Gastrocnemius medialis (tissue), 4 donors: ENCODE results near the gene ABHD17C. TPM values are rescaled to one million over a fixed set of nuclear protein-coding genes. Genes with fewer than 3 reads are reported as not detected.
"Not testable (repeated sequence)": the region's sequence is repeated elsewhere in the genome, so short reads cannot be mapped to it uniquely, and the experiment has no call there.

Source experiments
- ATAC-seq, 2 donors: fragments of 150-250 bp; one replicate each; pipeline ENCODE4 v1.9.1; 2016
- DNase-seq, 2 donors: peaks; one replicate each; pipeline ENCODE4 v3.0.0-alpha.2; 2019
- H3K27ac ChIP-seq, 4 donors: fragments of 200-600 bp; sonication (generic); 1 replicate in 1 of 4; 2 replicates in 3 of 4; pipeline ENCODE4 v1.5.1; 2016 to 2018; ENCODE audit warnings: mild to moderate bottlenecking in 2 of 4, moderate library complexity in 1 of 4
- H3K27me3 ChIP-seq, 3 donors: fragments of 200-600 bp; sonication (generic) in 2 of 3; 1 replicate in 1 of 3; 2 replicates in 2 of 3; pipeline versions ENCODE4 v1.5.1 to v1.6.0; 2016 to 2019; ENCODE audit warnings: mild to moderate bottlenecking in 1 of 3, moderate library complexity in 1 of 3
- H3K36me3 ChIP-seq, 2 donors: fragments of 200-600 bp; sonication (generic) in 1 of 2; one replicate each; pipeline ENCODE4 v1.5.1; 2017 to 2018
- H3K4me1 ChIP-seq, 2 donors: fragments of 200-600 bp; sonication (generic) in 1 of 2; one replicate each; pipeline ENCODE4 v1.5.1; 2016 to 2017; ENCODE audit warnings: mild to moderate bottlenecking in 2 of 2
- H3K4me3 ChIP-seq, 4 donors: fragments of 200-600 bp; sonication (generic) in 3 of 4; 1 replicate in 1 of 4; 2 replicates in 3 of 4; pipeline ENCODE4 v1.5.1; 2016 to 2019; ENCODE audit warnings: mild to moderate bottlenecking in 2 of 4
- H3K9me3 ChIP-seq, 3 donors: fragments of 200-600 bp; sonication (generic) in 2 of 3; 1 replicate in 1 of 3; 2 replicates in 2 of 3; pipeline ENCODE4 v1.5.1; 2016 to 2019
- POLR2A ChIP-seq, 2 donors: fragments of 450-650 bp; IDR thresholded peaks; one replicate each; pipeline ENCODE4 v1.6.1; 2017; ENCODE audit warnings: antibody characterized with exemption in 2 of 2, mild to moderate bottlenecking in 2 of 2, moderate library complexity in 2 of 2
- in situ Hi-C, 4 donors: fragments of 200-750 bp; cut with MboI; loops; one replicate each; pipeline versions ENCODE4 v1.15.0 to v1.8.0; 2017; ENCODE audit warnings: low sequenced_read_pairs in 4 of 4
- intact Hi-C: fragments of 100-400 bp; cut with DNase I; formaldehyde crosslinking; loops from one replicate; pipeline ENCODE4 v1.15.1; 2023; ENCODE audit warnings: low total_unique reads
- total RNA-seq, 4 donors: library from RNA; depleted of rRNA; stranded (reverse); fragments of >200 nt; gene quantifications; one replicate each; pipeline versions ENCODE4 v1.1.0 to v1.2.3, GENCODE V29; 2016
- TF ChIP-seq, protein P1 (sequence below), 5 experiments: fragments of 450-650 bp in 3 of 5; fragments of 200-600 bp in 2 of 5; sonication (generic) in 2 of 5; IDR thresholded peaks in 4 of 5; conservative IDR thresholded peaks in 1 of 5; 1 replicate in 4 of 5; 2 replicates in 1 of 5; pipeline ENCODE4 v1.5.1; 2016 to 2019; ENCODE audit warnings: antibody characterized with exemption in 5 of 5, mild to moderate bottlenecking in 3 of 5, moderate library complexity in 3 of 5

Gene ABHD17C
- 1 to 10 TPM in 2 of 4 donors, under 1 TPM in 1, not detected in 1; 0.98 to 3.3 (median 2.5) TPM for total RNA-seq

DNA sequence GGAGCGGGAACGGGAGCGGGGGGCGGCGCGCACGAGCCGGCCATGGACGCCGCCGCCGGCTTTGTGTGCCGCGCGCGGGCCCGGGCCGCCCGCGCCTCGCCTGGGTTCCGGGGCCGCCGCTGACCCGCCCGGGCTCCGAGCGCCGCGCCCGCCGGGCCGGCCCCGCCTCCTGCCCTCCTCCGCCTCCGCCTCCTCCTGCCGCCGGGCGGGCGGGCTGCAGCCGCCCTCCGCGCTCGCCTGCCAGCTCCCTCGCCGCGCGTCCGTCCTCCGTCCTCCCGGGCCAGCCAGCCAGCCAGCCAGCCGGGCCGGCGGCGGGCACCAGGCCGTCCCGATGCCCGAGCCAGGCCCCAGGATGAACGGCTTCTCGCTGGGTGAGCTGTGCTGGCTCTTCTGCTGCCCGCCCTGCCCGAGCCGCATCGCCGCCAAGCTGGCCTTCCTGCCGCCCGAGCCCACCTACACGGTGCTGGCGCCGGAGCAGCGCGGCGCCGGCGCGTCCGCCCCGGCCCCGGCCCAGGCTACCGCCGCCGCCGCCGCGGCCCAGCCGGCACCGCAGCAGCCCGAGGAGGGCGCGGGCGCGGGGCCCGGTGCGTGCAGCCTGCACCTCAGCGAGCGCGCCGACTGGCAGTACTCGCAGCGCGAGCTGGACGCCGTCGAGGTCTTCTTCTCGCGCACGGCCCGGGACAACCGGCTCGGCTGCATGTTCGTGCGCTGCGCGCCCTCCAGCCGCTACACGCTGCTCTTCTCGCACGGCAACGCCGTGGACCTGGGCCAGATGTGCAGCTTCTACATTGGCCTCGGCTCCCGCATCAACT is at the start of gene ABHD17C:
Gene ABHD17C (plus strand): TSS at position 212 of the 812 bp plus-strand sequence. CDS start 120 bp downstream, at position 332.
- H3K36me3 ChIP-seq, result no peaks in the 10 kb centered on the region
- intact Hi-C loops, result loop anchor here (2.0 to 10.0 kb wide), 2 partner anchors 81 to 289 kb away; partner anchors contain the start of gene MESD
- TF ChIP-seq, protein P1, sequence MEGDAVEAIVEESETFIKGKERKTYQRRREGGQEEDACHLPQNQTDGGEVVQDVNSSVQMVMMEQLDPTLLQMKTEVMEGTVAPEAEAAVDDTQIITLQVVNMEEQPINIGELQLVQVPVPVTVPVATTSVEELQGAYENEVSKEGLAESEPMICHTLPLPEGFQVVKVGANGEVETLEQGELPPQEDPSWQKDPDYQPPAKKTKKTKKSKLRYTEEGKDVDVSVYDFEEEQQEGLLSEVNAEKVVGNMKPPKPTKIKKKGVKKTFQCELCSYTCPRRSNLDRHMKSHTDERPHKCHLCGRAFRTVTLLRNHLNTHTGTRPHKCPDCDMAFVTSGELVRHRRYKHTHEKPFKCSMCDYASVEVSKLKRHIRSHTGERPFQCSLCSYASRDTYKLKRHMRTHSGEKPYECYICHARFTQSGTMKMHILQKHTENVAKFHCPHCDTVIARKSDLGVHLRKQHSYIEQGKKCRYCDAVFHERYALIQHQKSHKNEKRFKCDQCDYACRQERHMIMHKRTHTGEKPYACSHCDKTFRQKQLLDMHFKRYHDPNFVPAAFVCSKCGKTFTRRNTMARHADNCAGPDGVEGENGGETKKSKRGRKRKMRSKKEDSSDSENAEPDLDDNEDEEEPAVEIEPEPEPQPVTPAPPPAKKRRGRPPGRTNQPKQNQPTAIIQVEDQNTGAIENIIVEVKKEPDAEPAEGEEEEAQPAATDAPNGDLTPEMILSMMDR (IDR thresholded peaks at IDR 0.05 in 4 of 5, conservative IDR thresholded peaks at IDR 0.05 in 1 of 5), result no peak
- TF ChIP-seq POLR2A (IDR thresholded peaks at IDR 0.05), result no peak
- H3K4me1 ChIP-seq, result peaks cover 7 to 10% of the 10 kb centered on the region in 2 donors
- peak within 1 kb of the TSS; percentile 64 to 82 (median 70) for H3K27ac ChIP-seq
- in situ Hi-C loops, result no loop called here
- H3K4me3 ChIP-seq, result peak within 1 kb of the TSS; percentile 65 to 93 (median 82)
- peak; percentile 80 to 84 for ATAC-seq
- no peaks in the 10 kb centered on the region for H3K27me3 ChIP-seq
- H3K9me3 ChIP-seq, result no peaks in the 10 kb centered on the region
- DNase-seq, result peak; percentile 22 to 25

DNA sequence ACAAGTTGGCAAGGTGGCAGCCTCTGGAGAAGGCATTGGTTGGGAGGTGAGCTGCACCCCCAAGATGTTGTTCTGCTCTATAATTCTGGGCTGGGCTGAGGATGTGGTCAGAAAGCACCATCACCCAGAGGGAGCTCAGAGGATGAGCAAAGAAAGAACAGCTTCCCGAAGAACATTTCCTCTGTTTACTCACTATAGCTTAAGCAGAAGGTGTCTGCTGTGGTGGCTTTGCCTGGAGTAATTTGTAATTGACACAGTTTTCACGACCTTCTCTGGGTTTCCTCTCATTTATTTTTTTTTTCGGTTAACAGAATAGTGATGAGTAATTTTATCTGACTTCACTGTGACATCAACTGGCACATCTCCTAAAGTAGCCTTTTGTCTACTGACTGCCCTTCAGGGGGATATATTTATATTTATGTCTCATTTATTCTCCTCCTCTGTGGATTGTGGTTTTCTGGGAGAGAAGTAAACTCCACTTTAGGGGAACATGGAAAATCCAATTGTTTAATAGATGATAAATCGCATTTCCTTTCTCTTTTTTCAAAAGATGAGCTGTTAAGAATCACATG is 49.5 kb upstream of the ABHD17C start:
- Histone ChIP-seq H3K27me3 (no peaks in the 10 kb centered on the region), H3K27ac (no peak overlapping the region), H3K4me1 (no peaks in the 10 kb centered on the region), H3K36me3 (no peaks in the 10 kb centered on the region), H3K9me3 (peaks cover 0 to 4% (median 0%) of the 10 kb centered on the region in 3 donors), H3K4me3 (no peak overlapping the region)
- TF ChIP-seq, protein P1 (IDR thresholded peaks at IDR 0.05 in 4 of 5, conservative IDR thresholded peaks at IDR 0.05 in 1 of 5), result no peak
- no peak for TF ChIP-seq POLR2A (IDR thresholded peaks at IDR 0.05)
- DNase-seq, result no peak
- in situ Hi-C loops (no loop called here), intact Hi-C loops (no loop called here)
- no peak for ATAC-seq

DNA sequence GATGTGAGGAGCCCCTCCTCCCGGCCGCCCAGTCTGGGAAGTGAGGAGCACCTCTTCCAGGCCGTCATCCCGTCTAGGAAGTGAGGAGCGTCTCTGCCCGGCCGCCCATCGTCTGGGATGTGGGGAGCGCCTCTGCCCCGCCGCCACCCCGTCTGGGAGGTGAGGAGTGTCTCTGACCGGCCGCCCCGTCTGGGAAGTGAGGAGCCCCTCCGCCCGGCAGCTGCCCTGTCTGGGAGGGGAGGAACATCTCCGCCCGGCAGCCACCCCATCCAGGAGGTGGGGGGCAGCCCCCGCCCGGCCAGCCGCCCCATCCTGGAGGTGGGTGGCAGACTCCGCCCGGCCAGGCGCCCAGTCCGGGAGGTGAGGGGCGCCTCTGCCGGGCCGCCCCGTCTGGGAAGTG is 47.7 kb upstream of the ABHD17C start:
- not testable (repeated sequence) for H3K4me1 ChIP-seq, H3K4me3 ChIP-seq

DNA sequence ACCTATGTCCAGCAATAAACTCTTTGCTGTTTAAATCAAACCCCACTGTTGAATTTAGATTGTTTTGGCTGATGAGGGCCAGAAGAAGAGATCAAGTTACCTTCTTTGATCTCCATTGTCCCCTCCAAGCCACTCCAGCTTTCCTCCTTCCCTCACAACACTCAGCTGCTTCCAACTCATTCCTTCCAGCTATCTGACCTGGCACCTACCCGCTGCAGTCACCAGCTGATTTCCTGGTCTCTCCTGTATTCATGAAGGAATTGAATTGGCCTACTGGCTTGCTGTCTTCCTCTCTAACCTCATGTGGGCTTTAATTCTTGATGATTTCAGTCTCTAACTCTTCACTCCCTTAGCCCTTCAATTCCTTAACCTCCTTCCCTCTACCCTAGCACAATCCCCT is 40.8 kb upstream of the ABHD17C start:
- ATAC-seq (no peak), DNase-seq (no peak)
- TF ChIP-seq, protein P1 (IDR thresholded peaks at IDR 0.05 in 4 of 5, conservative IDR thresholded peaks at IDR 0.05 in 1 of 5), result no peak
- TF ChIP-seq POLR2A (IDR thresholded peaks at IDR 0.05), result no peak
- Histone ChIP-seq H3K36me3 (no peaks in the 10 kb centered on the region), H3K27me3 (no peaks in the 10 kb centered on the region), H3K4me1 (no peaks in the 10 kb centered on the region), H3K27ac (no peak overlapping the region), H3K9me3 (no peaks in the 10 kb centered on the region), H3K4me3 (no peak overlapping the region)
- intact Hi-C loops, result no loop called here
- in situ Hi-C loops, result no loop called here

More for the DNA sequence above, 47.7 kb upstream of the ABHD17C start:
- H3K27ac ChIP-seq, H3K36me3 ChIP-seq, in situ Hi-C loops, H3K27me3 ChIP-seq, H3K9me3 ChIP-seq, intact Hi-C loops, DNase-seq, ATAC-seq: not testable (repeated sequence)

DNA sequence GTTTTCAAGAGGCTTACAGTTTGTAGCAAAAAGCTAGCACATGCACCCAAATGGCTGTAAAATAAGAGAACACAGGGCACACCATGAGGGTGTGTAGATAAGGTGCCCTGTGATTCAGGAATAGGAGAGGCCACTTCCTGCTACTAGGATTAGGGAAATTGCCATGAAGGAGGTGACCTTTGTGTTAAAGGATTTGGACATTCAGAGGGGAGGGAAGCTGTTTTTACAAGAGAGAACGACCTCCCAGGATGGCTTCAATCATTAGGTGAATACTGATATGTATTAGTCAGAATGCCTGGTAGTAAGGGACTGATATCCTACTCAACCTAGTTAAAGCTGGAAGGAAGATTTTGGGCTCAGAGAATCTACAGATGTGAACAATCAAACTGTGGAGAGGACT is 35.7 kb upstream of the ABHD17C start:
- Histone ChIP-seq H3K9me3 (no peaks in the 10 kb centered on the region), H3K36me3 (no peaks in the 10 kb centered on the region), H3K27me3 (no peaks in the 10 kb centered on the region), H3K4me3 (no peak overlapping the region), H3K4me1 (no peaks in the 10 kb centered on the region), H3K27ac (no peak overlapping the region)
- intact Hi-C loops, result no loop called here
- no peak for DNase-seq
- in situ Hi-C loops, result no loop called here
- TF ChIP-seq, protein P1 (IDR thresholded peaks at IDR 0.05 in 4 of 5, conservative IDR thresholded peaks at IDR 0.05 in 1 of 5), result no peak
- TF ChIP-seq POLR2A (IDR thresholded peaks at IDR 0.05), result no peak
- ATAC-seq, result no peak
